ENCODE measurements around the gene DKK1.
"Not testable (repeated sequence)": the region's sequence is repeated elsewhere in the genome, so short reads cannot be mapped to it uniquely, and the experiment has no call there.

- TF ChIP-seq, protein P1, sequence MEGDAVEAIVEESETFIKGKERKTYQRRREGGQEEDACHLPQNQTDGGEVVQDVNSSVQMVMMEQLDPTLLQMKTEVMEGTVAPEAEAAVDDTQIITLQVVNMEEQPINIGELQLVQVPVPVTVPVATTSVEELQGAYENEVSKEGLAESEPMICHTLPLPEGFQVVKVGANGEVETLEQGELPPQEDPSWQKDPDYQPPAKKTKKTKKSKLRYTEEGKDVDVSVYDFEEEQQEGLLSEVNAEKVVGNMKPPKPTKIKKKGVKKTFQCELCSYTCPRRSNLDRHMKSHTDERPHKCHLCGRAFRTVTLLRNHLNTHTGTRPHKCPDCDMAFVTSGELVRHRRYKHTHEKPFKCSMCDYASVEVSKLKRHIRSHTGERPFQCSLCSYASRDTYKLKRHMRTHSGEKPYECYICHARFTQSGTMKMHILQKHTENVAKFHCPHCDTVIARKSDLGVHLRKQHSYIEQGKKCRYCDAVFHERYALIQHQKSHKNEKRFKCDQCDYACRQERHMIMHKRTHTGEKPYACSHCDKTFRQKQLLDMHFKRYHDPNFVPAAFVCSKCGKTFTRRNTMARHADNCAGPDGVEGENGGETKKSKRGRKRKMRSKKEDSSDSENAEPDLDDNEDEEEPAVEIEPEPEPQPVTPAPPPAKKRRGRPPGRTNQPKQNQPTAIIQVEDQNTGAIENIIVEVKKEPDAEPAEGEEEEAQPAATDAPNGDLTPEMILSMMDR (optimal IDR thresholded peaks at IDR 0.05 in 1 of 3, IDR thresholded peaks at IDR 0.05 in 1 of 3, conservative IDR thresholded peaks at IDR 0.05 in 1 of 3; ENCODE audit: extremely low read depth in 1 of 3, insufficient read depth in 2 of 3, low read length in 3 of 3), result not testable (repeated sequence)
- not testable (repeated sequence) for TF ChIP-seq EZH2 (IDR thresholded peaks at IDR 0.05; ENCODE audit: low read length)
Measured at GRCh38 chr10:52365547-52366432, 51.7 kb downstream of the DKK1 start.
